ENCODE results near the gene ARHGEF28. TPM values are rescaled to one million over a fixed set of nuclear protein-coding genes. Genes with fewer than 3 reads are reported as not detected.

ARHGEF28 gene
- total and polyA plus RNA-seq, 2 of the 13 experiments (the other 11 are each of a cell fraction or from before 2014, with no cell fraction given) = 17.4 to 34.1 TPM

DNA sequence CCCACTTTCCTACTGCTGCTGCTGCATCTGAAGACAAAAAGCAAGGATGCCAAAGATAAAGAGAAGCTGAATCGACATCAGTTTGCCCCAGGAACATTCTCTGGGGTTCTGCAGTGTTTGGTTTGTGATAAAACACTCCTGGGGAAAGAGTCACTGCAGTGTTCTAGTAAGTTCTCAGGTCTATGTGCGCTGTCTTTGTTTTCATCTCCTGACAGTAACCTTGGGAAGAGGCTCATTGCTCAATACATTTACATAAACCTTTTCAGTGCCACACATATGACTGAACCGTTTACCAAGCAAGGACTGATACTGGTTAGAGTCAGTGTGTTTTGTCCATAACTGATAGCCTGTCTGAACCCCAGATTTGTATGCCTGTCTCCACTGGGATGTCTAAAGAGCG is 232.1 kb downstream of the ARHGEF28 start (continued):
- no peak for TF ChIP-seq PAF1 (CRISPR knock-in tag; IDR thresholded peaks at IDR 0.05)
- TF ChIP-seq RELA (CRISPR knock-in tag; IDR thresholded peaks at IDR 0.05) = no peak
- TF ChIP-seq, protein P1, sequence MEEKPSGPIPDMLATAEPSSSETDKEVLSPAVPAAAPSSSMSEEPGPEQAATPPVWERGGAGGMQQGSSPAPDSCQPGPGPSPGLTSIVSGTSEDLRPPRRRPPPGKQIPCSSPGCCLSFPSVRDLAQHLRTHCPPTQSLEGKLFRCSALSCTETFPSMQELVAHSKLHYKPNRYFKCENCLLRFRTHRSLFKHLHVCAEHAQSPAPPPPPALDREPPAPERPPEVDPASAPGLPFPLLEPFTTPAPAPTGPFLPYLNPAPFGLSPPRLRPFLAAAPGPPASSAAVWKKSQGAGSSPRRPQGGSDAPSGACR (CRISPR knock-in tag; IDR thresholded peaks at IDR 0.05) = no peak
- TF ChIP-seq NR2F2 (IDR thresholded peaks at IDR 0.05; ENCODE audit: borderline replicate concordance, low read depth) = no peak
- no peak for TF ChIP-seq ZNF563 (CRISPR knock-in tag; IDR thresholded peaks at IDR 0.05)
- TF ChIP-seq, protein P2, sequence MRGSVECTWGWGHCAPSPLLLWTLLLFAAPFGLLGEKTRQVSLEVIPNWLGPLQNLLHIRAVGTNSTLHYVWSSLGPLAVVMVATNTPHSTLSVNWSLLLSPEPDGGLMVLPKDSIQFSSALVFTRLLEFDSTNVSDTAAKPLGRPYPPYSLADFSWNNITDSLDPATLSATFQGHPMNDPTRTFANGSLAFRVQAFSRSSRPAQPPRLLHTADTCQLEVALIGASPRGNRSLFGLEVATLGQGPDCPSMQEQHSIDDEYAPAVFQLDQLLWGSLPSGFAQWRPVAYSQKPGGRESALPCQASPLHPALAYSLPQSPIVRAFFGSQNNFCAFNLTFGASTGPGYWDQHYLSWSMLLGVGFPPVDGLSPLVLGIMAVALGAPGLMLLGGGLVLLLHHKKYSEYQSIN (CRISPR knock-in tag; IDR thresholded peaks at IDR 0.05; ENCODE audit: borderline replicate concordance) = no peak
- TF ChIP-seq, protein P3, sequence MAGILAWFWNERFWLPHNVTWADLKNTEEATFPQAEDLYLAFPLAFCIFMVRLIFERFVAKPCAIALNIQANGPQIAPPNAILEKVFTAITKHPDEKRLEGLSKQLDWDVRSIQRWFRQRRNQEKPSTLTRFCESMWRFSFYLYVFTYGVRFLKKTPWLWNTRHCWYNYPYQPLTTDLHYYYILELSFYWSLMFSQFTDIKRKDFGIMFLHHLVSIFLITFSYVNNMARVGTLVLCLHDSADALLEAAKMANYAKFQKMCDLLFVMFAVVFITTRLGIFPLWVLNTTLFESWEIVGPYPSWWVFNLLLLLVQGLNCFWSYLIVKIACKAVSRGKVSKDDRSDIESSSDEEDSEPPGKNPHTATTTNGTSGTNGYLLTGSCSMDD (CRISPR knock-in tag; IDR thresholded peaks at IDR 0.05) = no peak
- TF ChIP-seq TAF1 (CRISPR knock-in tag; IDR thresholded peaks at IDR 0.05) = no peak
- TF ChIP-seq EED (CRISPR knock-in tag; IDR thresholded peaks at IDR 0.05) = no peak
- TF ChIP-seq HOXA7 (CRISPR knock-in tag; IDR thresholded peaks at IDR 0.05) = no peak
- TF ChIP-seq, protein P4, sequence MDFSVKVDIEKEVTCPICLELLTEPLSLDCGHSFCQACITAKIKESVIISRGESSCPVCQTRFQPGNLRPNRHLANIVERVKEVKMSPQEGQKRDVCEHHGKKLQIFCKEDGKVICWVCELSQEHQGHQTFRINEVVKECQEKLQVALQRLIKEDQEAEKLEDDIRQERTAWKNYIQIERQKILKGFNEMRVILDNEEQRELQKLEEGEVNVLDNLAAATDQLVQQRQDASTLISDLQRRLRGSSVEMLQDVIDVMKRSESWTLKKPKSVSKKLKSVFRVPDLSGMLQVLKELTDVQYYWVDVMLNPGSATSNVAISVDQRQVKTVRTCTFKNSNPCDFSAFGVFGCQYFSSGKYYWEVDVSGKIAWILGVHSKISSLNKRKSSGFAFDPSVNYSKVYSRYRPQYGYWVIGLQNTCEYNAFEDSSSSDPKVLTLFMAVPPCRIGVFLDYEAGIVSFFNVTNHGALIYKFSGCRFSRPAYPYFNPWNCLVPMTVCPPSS (IDR thresholded peaks at IDR 0.05) = no peak
- TF ChIP-seq MED8 (CRISPR knock-in tag; IDR thresholded peaks at IDR 0.05; ENCODE audit: insufficient replicate concordance) = no peak
- peak; percentile 50; the same call in 1 of the 2 replicates for TF ChIP-seq SIX1 (CRISPR knock-in tag; IDR thresholded peaks at IDR 0.05; ENCODE audit: borderline replicate concordance)
- no peak for TF ChIP-seq ZSCAN30 (CRISPR knock-in tag; IDR thresholded peaks at IDR 0.05)
- TF ChIP-seq EP300 (IDR thresholded peaks at IDR 0.05; ENCODE audit: low read depth in 2 of 2, low read length in 2 of 2) = peak in 1 of 2 experiments; percentile 79; a peak in 2 of 4 replicates
- TF ChIP-seq EP300 (CRISPR knock-in tag; IDR thresholded peaks at IDR 0.05; ENCODE audit: borderline replicate concordance) = peak; percentile 19; the same call in 1 of the 2 replicates
- TF ChIP-seq ATF7 (IDR thresholded peaks at IDR 0.05) = no peak
- TF ChIP-seq ATF7 (CRISPR knock-in tag; IDR thresholded peaks at IDR 0.05) = no peak
- no peak for TF ChIP-seq ZNF724P (CRISPR knock-in tag; IDR thresholded peaks at IDR 0.05; ENCODE audit: borderline replicate concordance)
- no peak for TF ChIP-seq ZNF383 (CRISPR knock-in tag; IDR thresholded peaks at IDR 0.05; ENCODE audit: borderline replicate concordance)
- TF ChIP-seq ZSCAN12 (CRISPR knock-in tag; IDR thresholded peaks at IDR 0.05) = no peak
